GM23338 (cell line): ENCODE data around the gene ACRBP. TPM values are rescaled to one million over a fixed set of nuclear protein-coding genes. Genes with fewer than 3 reads are reported as not detected.

Experiments
- ATAC-seq: fragments of 200-7000 bp; cut with Tn5 transposase; 3 replicates; pipeline ENCODE4 v1.9.1; 2020
- DNase-seq: peaks from one replicate; pipeline ENCODE4 v3.0.0-alpha.2; 2015; ENCODE audit warnings: low spot score
- H2AFZ ChIP-seq: fragments of 200-600 bp; sonication (generic); 2 replicates; pipeline ENCODE4 v1.8.0; 2016; ENCODE audit warnings: antibody characterized with exemption, mild to moderate bottlenecking, moderate library complexity
- H3F3A ChIP-seq: fragments of 200-600 bp; sonication (generic); replicated peaks from 2 replicates; pipeline ENCODE4 v1.8.0; 2017; ENCODE audit warnings: antibody characterized with exemption, mixed run types, low read depth
- H3K27ac ChIP-seq: fragments of 200-600 bp; sonication (generic); 2 replicates; pipeline ENCODE4 v1.6.1; 2016; ENCODE audit warnings: low read depth
- H3K27me3 ChIP-seq: fragments of 200-600 bp; sonication (generic); 2 replicates; pipeline ENCODE4 v1.8.0; 2016; ENCODE audit warnings: mild to moderate bottlenecking, mixed run types, moderate library complexity; ENCODE audit not compliant: insufficient read depth
- H3K36me3 ChIP-seq: fragments of 200-600 bp; sonication (generic); 2 replicates; pipeline ENCODE4 v1.8.0; 2016; ENCODE audit warnings: mild to moderate bottlenecking; ENCODE audit not compliant: insufficient read depth
- H3K4me1 ChIP-seq: fragments of 200-600 bp; sonication (generic); 2 replicates; pipeline ENCODE4 v1.8.0; 2016; ENCODE audit warnings: mild to moderate bottlenecking, moderate library complexity; ENCODE audit not compliant: insufficient read depth
- H3K4me2 ChIP-seq: fragments of 200-600 bp; sonication (generic); 2 replicates; pipeline ENCODE4 v1.7.1; 2017; ENCODE audit warnings: mixed run types
- H3K4me3 ChIP-seq: fragments of 200-600 bp; sonication (generic); 2 replicates; pipeline ENCODE4 v1.6.1; 2016; ENCODE audit warnings: mixed run types
- H3K79me2 ChIP-seq: fragments of 200-600 bp; sonication (generic); replicated peaks from 2 replicates; pipeline ENCODE4 v1.8.0; 2017; ENCODE audit warnings: mild to moderate bottlenecking; ENCODE audit not compliant: insufficient read depth
- H3K9me2 ChIP-seq: fragments of 200-600 bp; sonication (generic); 2 replicates; pipeline ENCODE4 v1.8.0; 2017; ENCODE audit not compliant: insufficient read depth
- H4K20me1 ChIP-seq: fragments of 200-600 bp; sonication (generic); replicated peaks from 2 replicates; pipeline ENCODE4 v1.8.0; 2017; ENCODE audit warnings: mild to moderate bottlenecking; ENCODE audit not compliant: insufficient read depth
- H3K27ac Mint-ChIP-seq: 2 replicates; pipeline ENCODE4 v1.8.0; 2020; ENCODE audit warnings: inconsistent platforms, mild to moderate bottlenecking, moderate library complexity, mixed read lengths
- H3K27me3 Mint-ChIP-seq: 3 replicates; pipeline ENCODE4 v1.8.0; 2022; ENCODE audit warnings: low read depth, mild to moderate bottlenecking, moderate library complexity, mixed read lengths, inconsistent platforms; ENCODE audit not compliant: insufficient read depth, poor library complexity
- H3K36me3 Mint-ChIP-seq: 3 replicates; pipeline ENCODE4 v1.8.0; 2021; ENCODE audit warnings: low read depth, mild to moderate bottlenecking, inconsistent platforms, moderate library complexity, mixed read lengths
- H3K4me1 Mint-ChIP-seq: 3 replicates; pipeline ENCODE4 v1.8.0; 2020; ENCODE audit warnings: mild to moderate bottlenecking, inconsistent platforms, mixed read lengths
- H3K4me3 Mint-ChIP-seq: 3 replicates; pipeline ENCODE4 v1.8.0; 2021; ENCODE audit warnings: moderate library complexity, mild to moderate bottlenecking, inconsistent platforms, mixed read lengths
- H3K9me3 Mint-ChIP-seq: 3 replicates; pipeline ENCODE4 v1.8.0; 2020; ENCODE audit warnings: moderate library complexity, mild to moderate bottlenecking, inconsistent platforms, mixed read lengths
- EZH2phosphoT487 ChIP-seq: fragments of 200-600 bp; sonication (generic); IDR thresholded peaks from one replicate; pipeline ENCODE4 v1.8.1; 2018; ENCODE audit warnings: antibody characterized with exemption; ENCODE audit not compliant: unreplicated experiment
- ZNF331 ChIP-seq: fragments of 250-450 bp; sonication (Bioruptor Pico); IDR thresholded peaks from 2 replicates; pipeline ENCODE4 v1.5.0; 2020; ENCODE audit warnings: low read depth, mild to moderate bottlenecking, moderate library complexity
- polyA plus RNA-seq: library from polyadenylated mRNA; unstranded; fragments of >200 nt; fragmentation: Nextera tagmentation; extraction: Ambion mirVana; gene quantifications from 2 replicates; pipeline ENCODE4 v1.2.1, GENCODE V29; 2016
- total RNA-seq: library from RNA; depleted of rRNA; stranded (reverse); fragments of >200 nt; shearing (Covaris generic); gene quantifications from 2 replicates; pipeline ENCODE4 v1.2.3, GENCODE V29; 2014
- TF ChIP-seq, protein P1 (sequence below): fragments of 250-450 bp; sonication (Bioruptor Pico); IDR thresholded peaks from 2 replicates; pipeline ENCODE4 v1.5.0; 2020; ENCODE audit warnings: mild to moderate bottlenecking, moderate library complexity

Gene ACRBP
- total and polyA plus RNA-seq, 2 experiments from 2014 or later: 0.70 to 2.2 TPM

- Histone ChIP-seq H2AFZ (no peak overlapping the region), H3K27ac (no peak overlapping the region), H3F3A (peaks cover 16% of the 10 kb centered on the region; the same call in 1 of the 2 replicates), H3K4me2 (no peak overlapping the region), H3K79me2 (no peaks in the 10 kb centered on the region), H3K27me3 (peaks cover 33% of the 10 kb centered on the region), H3K4me1 (peaks cover 9% of the 10 kb centered on the region), H3K4me3 (no peak overlapping the region), H4K20me1 (no peaks in the 10 kb centered on the region), H3K9me2 (peaks cover 8% of the 10 kb centered on the region), H3K36me3 (no peaks in the 10 kb centered on the region)
- ATAC-seq (no peak), DNase-seq (no peak)
- H3K27ac Mint-ChIP-seq: no peak overlapping the region
- H3K4me1 Mint-ChIP-seq: peaks cover 21% of the 10 kb centered on the region
- peak overlapping the region; percentile 29; the same call in 1 of the 3 replicates for H3K4me3 Mint-ChIP-seq
- TF ChIP-seq EZH2phosphoT487: no peak
- TF ChIP-seq, protein P1, sequence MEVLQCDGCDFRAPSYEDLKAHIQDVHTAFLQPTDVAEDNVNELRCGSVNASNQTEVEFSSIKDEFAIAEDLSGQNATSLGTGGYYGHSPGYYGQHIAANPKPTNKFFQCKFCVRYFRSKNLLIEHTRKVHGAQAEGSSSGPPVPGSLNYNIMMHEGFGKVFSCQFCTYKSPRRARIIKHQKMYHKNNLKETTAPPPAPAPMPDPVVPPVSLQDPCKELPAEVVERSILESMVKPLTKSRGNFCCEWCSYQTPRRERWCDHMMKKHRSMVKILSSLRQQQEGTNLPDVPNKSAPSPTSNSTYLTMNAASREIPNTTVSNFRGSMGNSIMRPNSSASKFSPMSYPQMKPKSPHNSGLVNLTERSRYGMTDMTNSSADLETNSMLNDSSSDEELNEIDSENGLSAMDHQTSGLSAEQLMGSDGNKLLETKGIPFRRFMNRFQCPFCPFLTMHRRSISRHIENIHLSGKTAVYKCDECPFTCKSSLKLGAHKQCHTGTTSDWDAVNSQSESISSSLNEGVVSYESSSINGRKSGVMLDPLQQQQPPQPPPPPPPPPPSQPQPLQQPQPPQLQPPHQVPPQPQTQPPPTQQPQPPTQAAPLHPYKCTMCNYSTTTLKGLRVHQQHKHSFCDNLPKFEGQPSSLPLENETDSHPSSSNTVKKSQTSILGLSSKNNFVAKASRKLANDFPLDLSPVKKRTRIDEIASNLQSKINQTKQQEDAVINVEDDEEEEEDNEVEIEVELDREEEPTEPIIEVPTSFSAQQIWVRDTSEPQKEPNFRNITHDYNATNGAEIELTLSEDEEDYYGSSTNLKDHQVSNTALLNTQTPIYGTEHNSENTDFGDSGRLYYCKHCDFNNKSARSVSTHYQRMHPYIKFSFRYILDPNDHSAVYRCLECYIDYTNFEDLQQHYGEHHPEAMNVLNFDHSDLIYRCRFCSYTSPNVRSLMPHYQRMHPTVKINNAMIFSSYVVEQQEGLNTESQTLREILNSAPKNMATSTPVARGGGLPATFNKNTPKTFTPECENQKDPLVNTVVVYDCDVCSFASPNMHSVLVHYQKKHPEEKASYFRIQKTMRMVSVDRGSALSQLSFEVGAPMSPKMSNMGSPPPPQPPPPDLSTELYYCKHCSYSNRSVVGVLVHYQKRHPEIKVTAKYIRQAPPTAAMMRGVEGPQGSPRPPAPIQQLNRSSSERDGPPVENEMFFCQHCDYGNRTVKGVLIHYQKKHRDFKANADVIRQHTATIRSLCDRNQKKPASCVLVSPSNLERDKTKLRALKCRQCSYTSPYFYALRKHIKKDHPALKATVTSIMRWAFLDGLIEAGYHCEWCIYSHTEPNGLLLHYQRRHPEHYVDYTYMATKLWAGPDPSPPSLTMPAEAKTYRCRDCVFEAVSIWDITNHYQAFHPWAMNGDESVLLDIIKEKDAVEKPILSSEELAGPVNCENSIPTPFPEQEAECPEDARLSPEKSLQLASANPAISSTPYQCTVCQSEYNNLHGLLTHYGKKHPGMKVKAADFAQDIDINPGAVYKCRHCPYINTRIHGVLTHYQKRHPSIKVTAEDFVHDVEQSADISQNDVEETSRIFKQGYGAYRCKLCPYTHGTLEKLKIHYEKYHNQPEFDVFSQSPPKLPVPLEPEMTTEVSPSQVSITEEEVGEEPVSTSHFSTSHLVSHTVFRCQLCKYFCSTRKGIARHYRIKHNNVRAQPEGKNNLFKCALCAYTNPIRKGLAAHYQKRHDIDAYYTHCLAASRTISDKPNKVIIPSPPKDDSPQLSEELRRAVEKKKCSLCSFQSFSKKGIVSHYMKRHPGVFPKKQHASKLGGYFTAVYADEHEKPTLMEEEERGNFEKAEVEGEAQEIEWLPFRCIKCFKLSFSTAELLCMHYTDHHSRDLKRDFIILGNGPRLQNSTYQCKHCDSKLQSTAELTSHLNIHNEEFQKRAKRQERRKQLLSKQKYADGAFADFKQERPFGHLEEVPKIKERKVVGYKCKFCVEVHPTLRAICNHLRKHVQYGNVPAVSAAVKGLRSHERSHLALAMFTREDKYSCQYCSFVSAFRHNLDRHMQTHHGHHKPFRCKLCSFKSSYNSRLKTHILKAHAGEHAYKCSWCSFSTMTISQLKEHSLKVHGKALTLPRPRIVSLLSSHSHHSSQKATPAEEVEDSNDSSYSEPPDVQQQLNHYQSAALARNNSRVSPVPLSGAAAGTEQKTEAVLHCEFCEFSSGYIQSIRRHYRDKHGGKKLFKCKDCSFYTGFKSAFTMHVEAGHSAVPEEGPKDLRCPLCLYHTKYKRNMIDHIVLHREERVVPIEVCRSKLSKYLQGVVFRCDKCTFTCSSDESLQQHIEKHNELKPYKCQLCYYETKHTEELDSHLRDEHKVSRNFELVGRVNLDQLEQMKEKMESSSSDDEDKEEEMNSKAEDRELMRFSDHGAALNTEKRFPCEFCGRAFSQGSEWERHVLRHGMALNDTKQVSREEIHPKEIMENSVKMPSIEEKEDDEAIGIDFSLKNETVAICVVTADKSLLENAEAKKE (CRISPR knock-in tag): no peak
- TF ChIP-seq ZNF331: no peak
- H3K36me3 Mint-ChIP-seq: no peaks in the 10 kb centered on the region; the same call in 2 of the 3 replicates
- H3K9me3 Mint-ChIP-seq: peaks cover 3% of the 10 kb centered on the region; the same call in 1 of the 3 replicates
- H3K27me3 Mint-ChIP-seq: peaks cover 26% of the 10 kb centered on the region
Measured at GRCh38 chr12:6618483-6619225, 28.6 kb downstream of the ACRBP start.

GRCh38 chr12:6615802-6616201, 31.4 kb downstream of the ACRBP start:
- ATAC-seq: no peak
- H3K36me3 ChIP-seq: no peaks in the 10 kb centered on the region
- H3K27ac ChIP-seq: no peak overlapping the region
- H3K9me2 ChIP-seq: peaks cover 4% of the 10 kb centered on the region
- Mint-ChIP-seq H3K4me1 (peaks cover 40% of the 10 kb centered on the region), H3K36me3 (no peaks in the 10 kb centered on the region; the same call in 2 of the 3 replicates), H3K4me3 (no peak overlapping the region), H3K27me3 (peaks cover 33% of the 10 kb centered on the region), H3K9me3 (peaks cover under 1% of the 10 kb centered on the region; the same call in 1 of the 3 replicates), H3K27ac (0 out of 2 replicates have a peak overlapping the region, but pooled peaks have one; percentile 2)
- no peak for DNase-seq
- no peaks in the 10 kb centered on the region for H3K79me2 ChIP-seq
- H3K4me3 ChIP-seq: no peak overlapping the region
- H3K27me3 ChIP-seq: peaks cover 23% of the 10 kb centered on the region
- peaks cover 31% of the 10 kb centered on the region for H3K4me1 ChIP-seq
- H3K4me2 ChIP-seq: no peak overlapping the region
- H2AFZ ChIP-seq: peak overlapping the region; percentile 76
- no peaks in the 10 kb centered on the region for H4K20me1 ChIP-seq
- peaks cover 21% of the 10 kb centered on the region; the same call in 1 of the 2 replicates for H3F3A ChIP-seq
- TF ChIP-seq, protein P1 (CRISPR knock-in tag): no peak
